CD14-positive monocyte (primary cell): ENCODE data around the gene ITPR3. TPM values are rescaled to one million over a fixed set of nuclear protein-coding genes. Genes with fewer than 3 reads are reported as not detected.

Source experiments
- DNase-seq, 3 donors: peaks; one replicate each; pipeline ENCODE4 v3.0.0-alpha.2; 2011 to 2022
- H2AFZ ChIP-seq: 2 replicates; pipeline ENCODE4 v1.6.0; 2012; ENCODE audit warnings: mild to moderate bottlenecking, low read depth, low read length, inconsistent platforms; ENCODE audit not compliant: insufficient read depth, poor library complexity, severe bottlenecking
- H3K27ac ChIP-seq, 2 donors: 1 replicate in 1 of 2; 2 replicates in 1 of 2; pipeline ENCODE4 v1.5.1; 2012 to 2013; ENCODE audit warnings: low read length in 2 of 2, control low read depth in 1 of 2, inconsistent platforms in 1 of 2, low read depth in 1 of 2, mild to moderate bottlenecking in 1 of 2
- H3K27me3 ChIP-seq, 2 donors: one replicate each; pipeline versions ENCODE4 v1.6.0 to v1.6.1; 2011 to 2013; ENCODE audit warnings: low read length in 2 of 2; ENCODE audit not compliant: control insufficient read depth in 2 of 2, insufficient read depth in 2 of 2
- H3K36me3 ChIP-seq, 2 donors: replicated peaks in 1 of 2; 1 replicate in 1 of 2; 2 replicates in 1 of 2; pipeline versions ENCODE4 v1.5.1 to v1.6.1; 2012 to 2013; ENCODE audit warnings: low read length in 2 of 2, control low read depth in 1 of 2, inconsistent platforms in 1 of 2, mild to moderate bottlenecking in 1 of 2; ENCODE audit not compliant: insufficient read depth in 2 of 2, control insufficient read depth in 1 of 2
- H3K4me1 ChIP-seq, 2 donors: 1 replicate in 1 of 2; 2 replicates in 1 of 2; pipeline versions ENCODE4 v1.5.1 to v1.6.1; 2012 to 2013; ENCODE audit warnings: low read length in 2 of 2, control low read depth in 1 of 2, inconsistent platforms in 1 of 2, mild to moderate bottlenecking in 1 of 2, moderate library complexity in 1 of 2; ENCODE audit not compliant: insufficient read depth in 2 of 2, control insufficient read depth in 1 of 2
- H3K4me2 ChIP-seq: replicated peaks from 2 replicates; pipeline ENCODE3; 2012; ENCODE audit warnings: low read length, moderate library complexity, mild to moderate bottlenecking; ENCODE audit not compliant: poor library complexity, severe bottlenecking; ENCODE audit errors: extremely low read depth
- H3K4me3 ChIP-seq, 3 experiments: fragments of 200-600 bp in 1 of 3; sonication (generic) in 1 of 3; replicated peaks in 1 of 3; 1 replicate in 2 of 3; 2 replicates in 1 of 3; pipeline ENCODE4 v1.5.1; 2011 to 2013; ENCODE audit warnings: low read length in 3 of 3, mild to moderate bottlenecking in 3 of 3, control low read depth in 2 of 3, low read depth in 2 of 3, inconsistent platforms in 1 of 3, moderate library complexity in 1 of 3
- H3K79me2 ChIP-seq: 2 replicates; pipeline ENCODE4 v1.6.0; 2012; ENCODE audit warnings: mild to moderate bottlenecking, control low read depth, inconsistent platforms, low read length, moderate library complexity; ENCODE audit not compliant: insufficient read depth
- H3K9ac ChIP-seq: 2 replicates; pipeline ENCODE4 v1.6.0; 2017; ENCODE audit warnings: low read length, mild to moderate bottlenecking; ENCODE audit not compliant: insufficient read depth, poor library complexity, severe bottlenecking
- H3K9me3 ChIP-seq, 2 donors: replicated peaks in 1 of 2; 1 replicate in 1 of 2; 2 replicates in 1 of 2; pipeline versions ENCODE4 v1.5.1 to v1.6.1; 2012 to 2013; ENCODE audit warnings: low read length in 2 of 2, control low read depth in 1 of 2; ENCODE audit not compliant: control insufficient read depth in 1 of 2, insufficient read depth in 1 of 2
- H4K20me1 ChIP-seq: 2 replicates; pipeline ENCODE4 v1.6.0; 2012; ENCODE audit warnings: mild to moderate bottlenecking, low read length, control low read depth, moderate library complexity; ENCODE audit not compliant: insufficient read depth
- H3K27ac Mint-ChIP-seq, 7 donors: one replicate each; pipeline ENCODE4 v1.8.0; 2020; ENCODE audit warnings: mild to moderate bottlenecking in 7 of 7, mixed read lengths in 7 of 7, moderate library complexity in 6 of 7, inconsistent platforms in 2 of 7
- H3K27me3 Mint-ChIP-seq, 3 donors: one replicate each; pipeline ENCODE4 v1.8.0; 2021 to 2022; ENCODE audit warnings: low read depth in 3 of 3, mild to moderate bottlenecking in 3 of 3, mixed read lengths in 3 of 3, moderate library complexity in 3 of 3, inconsistent platforms in 1 of 3
- H3K36me3 Mint-ChIP-seq, 2 donors: one replicate each; pipeline ENCODE4 v1.8.0; 2020; ENCODE audit warnings: mixed read lengths in 2 of 2, inconsistent platforms in 1 of 2, mild to moderate bottlenecking in 1 of 2
- H3K4me1 Mint-ChIP-seq: one replicate; pipeline ENCODE4 v1.8.0; 2020; ENCODE audit warnings: mild to moderate bottlenecking, mixed read lengths
- H3K4me3 Mint-ChIP-seq, 2 donors: one replicate each; pipeline ENCODE4 v1.8.0; 2020; ENCODE audit warnings: mild to moderate bottlenecking in 2 of 2, mixed read lengths in 2 of 2, moderate library complexity in 1 of 2
- H3K9me3 Mint-ChIP-seq, 7 donors: one replicate each; pipeline ENCODE4 v1.8.0; 2020 to 2022; ENCODE audit warnings: mixed read lengths in 7 of 7, mild to moderate bottlenecking in 6 of 7, moderate library complexity in 6 of 7, inconsistent platforms in 2 of 7
- WGBS: methylation state at CpG from one replicate; pipeline ENCODE4 v1.1.5; 2013; ENCODE audit warnings: missing lambda C conversion rate; ENCODE audit not compliant: insufficient coverage; 5-methylcytosine and 5-hydroxymethylcytosine counted together
- intact Hi-C, 2 donors: fragments of 100-400 bp; cut with micrococcal nuclease; formaldehyde crosslinking; loops; one replicate each; pipeline versions ENCODE4 v1.15.0 to v1.15.1; 2023
- polyA plus RNA-seq, 3 donors: library from polyadenylated mRNA; depleted of rRNA in 1 of 3; unstranded in 2 of 3; stranded (reverse) in 1 of 3; fragments of 300-500 nt in 2 of 3; fragments of >200 nt in 1 of 3; fragmentation: Illumina TruSeq in 2 of 3; gene quantifications; 1 replicate in 2 of 3; 2 replicates in 1 of 3; pipeline ENCODE4 v1.2.3, GENCODE V29; 2012 to 2021
- TF ChIP-seq, protein P1 (sequence below): fragments of 200-600 bp; IDR thresholded peaks from one replicate; pipeline ENCODE4 v1.8.0; 2022; ENCODE audit warnings: antibody characterized with exemption, mild to moderate bottlenecking

The ITPR3 gene
- polyA plus RNA-seq, 3 donors, result 1.8 TPM; not detected in 2

DNA sequence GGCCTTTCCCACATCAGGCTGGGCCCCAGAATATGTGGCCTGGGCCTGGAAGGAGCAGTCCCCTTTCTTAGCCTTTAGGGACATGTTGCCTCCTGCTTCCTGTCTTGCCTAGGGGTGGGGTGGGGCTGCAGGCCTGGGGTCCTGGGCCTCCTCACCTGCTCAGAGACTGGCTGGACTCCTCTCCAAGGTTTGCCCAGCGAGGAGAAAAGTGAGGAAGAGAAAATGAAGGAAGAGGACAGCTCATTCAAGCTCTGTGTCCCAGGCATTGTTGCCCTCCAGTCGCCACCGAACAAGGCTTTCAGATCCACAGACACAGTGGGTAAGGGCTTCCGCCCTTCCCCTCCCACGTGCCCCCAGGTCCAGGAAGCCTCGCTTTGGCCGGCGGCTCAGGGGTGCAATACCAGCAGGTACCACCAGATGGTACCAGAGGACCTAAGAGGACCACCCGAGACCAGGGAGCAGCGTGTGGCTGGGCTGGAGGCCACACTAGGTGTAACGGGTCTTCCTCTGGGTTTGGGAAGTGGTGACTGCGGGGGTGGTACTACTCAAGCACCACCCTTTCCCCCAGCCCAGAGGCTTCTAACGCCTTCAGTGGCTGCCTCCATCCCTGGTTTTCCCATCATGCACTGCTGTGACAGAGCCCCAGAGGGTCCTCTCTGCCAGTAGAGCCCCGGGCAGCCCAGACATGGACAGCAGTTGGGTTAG, 35.6 kb upstream of the ITPR3 start:
- Histone ChIP-seq H3K36me3 (no peaks in the 10 kb centered on the region), H3K27ac (no peak overlapping the region), H3K4me3 (peak overlapping the region in 1 of 3 experiments; percentile 43), H3K4me1 (peaks cover 11 to 12% of the 10 kb centered on the region in 2 donors), H3K27me3 (no peaks in the 10 kb centered on the region), H3K9me3 (no peaks in the 10 kb centered on the region), H4K20me1 (no peaks in the 10 kb centered on the region), H3K4me2 (peak overlapping the region; percentile 40), H3K9ac (peak overlapping the region; percentile 17), H3K79me2 (no peaks in the 10 kb centered on the region), H2AFZ (peak overlapping the region; percentile 82)
- Mint-ChIP-seq H3K4me3 (peak overlapping the region; percentile 56 to 62), H3K27ac (peak overlapping the region in 3 of 7 donors; percentile 40 to 87 (median 81)), H3K27me3 (peaks cover 0 to 2% (median 2%) of the 10 kb centered on the region in 3 donors), H3K36me3 (no peaks in the 10 kb centered on the region), H3K9me3 (peaks cover 0 to 2% (median 0%) of the 10 kb centered on the region in 7 donors), H3K4me1 (peaks cover 11% of the 10 kb centered on the region)
- DNase-seq, result peak; percentile 54 to 75 (median 71)
- WGBS, result 13% methylated on average over 8 of the region's 14 CpGs
- intact Hi-C loops, result loop anchor here in 1 of 2 donors (5.0 kb wide), 1 partner anchor 117 kb away; no protein-coding TSS in a partner anchor
- TF ChIP-seq, protein P1, sequence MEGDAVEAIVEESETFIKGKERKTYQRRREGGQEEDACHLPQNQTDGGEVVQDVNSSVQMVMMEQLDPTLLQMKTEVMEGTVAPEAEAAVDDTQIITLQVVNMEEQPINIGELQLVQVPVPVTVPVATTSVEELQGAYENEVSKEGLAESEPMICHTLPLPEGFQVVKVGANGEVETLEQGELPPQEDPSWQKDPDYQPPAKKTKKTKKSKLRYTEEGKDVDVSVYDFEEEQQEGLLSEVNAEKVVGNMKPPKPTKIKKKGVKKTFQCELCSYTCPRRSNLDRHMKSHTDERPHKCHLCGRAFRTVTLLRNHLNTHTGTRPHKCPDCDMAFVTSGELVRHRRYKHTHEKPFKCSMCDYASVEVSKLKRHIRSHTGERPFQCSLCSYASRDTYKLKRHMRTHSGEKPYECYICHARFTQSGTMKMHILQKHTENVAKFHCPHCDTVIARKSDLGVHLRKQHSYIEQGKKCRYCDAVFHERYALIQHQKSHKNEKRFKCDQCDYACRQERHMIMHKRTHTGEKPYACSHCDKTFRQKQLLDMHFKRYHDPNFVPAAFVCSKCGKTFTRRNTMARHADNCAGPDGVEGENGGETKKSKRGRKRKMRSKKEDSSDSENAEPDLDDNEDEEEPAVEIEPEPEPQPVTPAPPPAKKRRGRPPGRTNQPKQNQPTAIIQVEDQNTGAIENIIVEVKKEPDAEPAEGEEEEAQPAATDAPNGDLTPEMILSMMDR, result peak; percentile 87

DNA sequence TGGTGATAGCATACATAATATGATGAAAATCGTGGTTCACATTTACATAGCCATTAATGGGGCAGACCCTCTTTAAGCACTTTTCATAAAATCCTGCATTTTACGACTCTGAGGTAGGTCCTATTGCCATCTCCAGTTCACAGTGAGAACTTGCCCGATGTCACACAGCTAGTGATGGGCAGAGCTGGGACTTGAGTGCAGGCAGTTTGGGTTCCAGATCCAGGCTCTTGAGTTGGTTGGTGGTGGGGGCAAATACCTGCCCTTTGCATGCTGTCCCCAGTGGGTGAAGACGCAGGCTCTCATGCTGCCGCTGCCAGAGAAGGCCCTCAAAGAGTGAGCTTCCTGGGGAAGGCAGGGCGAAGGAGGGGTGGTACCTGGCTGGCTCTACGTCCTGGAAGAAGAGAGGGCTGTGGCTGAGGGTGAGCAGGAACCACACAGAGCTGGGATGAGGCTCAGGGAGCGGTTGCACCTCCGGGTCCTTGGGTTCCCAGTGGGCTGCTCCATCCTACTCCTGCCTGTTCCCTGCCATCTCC, 34.9 kb upstream of the ITPR3 start:
- Histone ChIP-seq H2AFZ (peak overlapping the region; percentile 82), H3K27me3 (no peaks in the 10 kb centered on the region), H3K4me2 (peak overlapping the region; percentile 40), H3K4me1 (peaks cover 9 to 11% of the 10 kb centered on the region in 2 donors), H3K4me3 (peak overlapping the region in 1 of 3 experiments; percentile 43), H3K27ac (no peak overlapping the region), H4K20me1 (no peaks in the 10 kb centered on the region), H3K9me3 (no peaks in the 10 kb centered on the region), H3K36me3 (no peaks in the 10 kb centered on the region), H3K79me2 (no peaks in the 10 kb centered on the region), H3K9ac (peak overlapping the region; percentile 17)
- intact Hi-C loops, result loop anchor here in 1 of 2 donors (5.0 kb wide), 1 partner anchor 116 kb away; no protein-coding TSS in a partner anchor
- no peak for DNase-seq
- Mint-ChIP-seq H3K4me3 (no peak overlapping the region), H3K27me3 (peaks cover 0 to 2% (median 2%) of the 10 kb centered on the region in 3 donors), H3K36me3 (no peaks in the 10 kb centered on the region), H3K9me3 (peaks cover 0 to 2% (median 0%) of the 10 kb centered on the region in 7 donors), H3K27ac (peak overlapping the region in 1 of 7 donors; percentile 46), H3K4me1 (peaks cover 13% of the 10 kb centered on the region)
- 78% methylated on average over 5 of the region's 9 CpGs for WGBS
- TF ChIP-seq, protein P1, result no peak
